Ascending aorta (tissue), 2 donors: Measurements from ENCODE around the gene PAGE2B. TPM values are rescaled to one million over a fixed set of nuclear protein-coding genes. Genes with fewer than 3 reads are reported as not detected.
"Not testable (repeated sequence)": the region's sequence is repeated elsewhere in the genome, so short reads cannot be mapped to it uniquely, and the experiment has no call there.

Experiments used
- DNase-seq, 2 donors: peaks; one replicate each; pipeline ENCODE4 v3.0.0-alpha.2; 2019; ENCODE audit warnings: low spot score in 2 of 2
- H3K27ac ChIP-seq, 2 donors: fragments of 200-600 bp; sonication (generic); one replicate each; pipeline ENCODE4 v1.5.1; 2016 to 2017; ENCODE audit warnings: mild to moderate bottlenecking in 1 of 2
- H3K27me3 ChIP-seq: fragments of 200-600 bp; sonication (generic); one replicate; pipeline ENCODE4 v1.5.1; 2017
- H3K36me3 ChIP-seq, 2 donors: fragments of 200-600 bp; sonication (generic); one replicate each; pipeline ENCODE4 v1.5.1; 2016
- H3K4me1 ChIP-seq, 2 donors: fragments of 200-600 bp; sonication (generic); one replicate each; pipeline ENCODE4 v1.5.1; 2016 to 2017; ENCODE audit warnings: mild to moderate bottlenecking in 1 of 2
- H3K4me3 ChIP-seq, 2 donors: fragments of 200-600 bp; sonication (generic); one replicate each; pipeline ENCODE4 v1.5.1; 2016 to 2017; ENCODE audit warnings: mild to moderate bottlenecking in 1 of 2
- H3K9me3 ChIP-seq, 2 donors: fragments of 200-600 bp; sonication (generic); one replicate each; pipeline ENCODE4 v1.5.1; 2016
- CTCF ChIP-seq, 3 experiments: fragments of 200-600 bp in 2 of 3; fragments of 450-650 bp in 1 of 3; sonication (generic) in 2 of 3; IDR thresholded peaks; one replicate each; pipeline ENCODE4 v1.5.1; 2016 to 2019; ENCODE audit warnings: antibody characterized with exemption in 3 of 3, mild to moderate bottlenecking in 1 of 3, moderate library complexity in 1 of 3
- intact Hi-C: fragments of 100-400 bp; cut with DNase I; formaldehyde crosslinking; loops from one replicate; pipeline ENCODE4 v1.15.1; 2023
- total RNA-seq: library from RNA; depleted of rRNA; stranded (reverse); fragments of >200 nt; gene quantifications from one replicate; pipeline ENCODE4 v1.1.0, GENCODE V29; 2016

PAGE2B gene
- total RNA-seq, 1 donor from 2014 or later, result not detected

GRCh38 chrX:55111578-55112254 is 36.9 kb downstream of the PAGE2B start:
- intact Hi-C loops, result no loop called here
- no peak for TF ChIP-seq CTCF (IDR thresholded peaks at IDR 0.05)
- Histone ChIP-seq H3K9me3 (no peaks in the 10 kb centered on the region), H3K27me3 (no peaks in the 10 kb centered on the region), H3K27ac (no peak overlapping the region), H3K4me3 (no peak overlapping the region), H3K36me3 (no peaks in the 10 kb centered on the region), H3K4me1 (no peaks in the 10 kb centered on the region)
- DNase-seq, result no peak

GRCh38 chrX:55116589-55116988 is 41.8 kb downstream of the PAGE2B start:
- H3K27ac ChIP-seq, H3K4me3 ChIP-seq, H3K4me1 ChIP-seq, H3K27me3 ChIP-seq, H3K36me3 ChIP-seq, H3K9me3 ChIP-seq, DNase-seq, intact Hi-C loops: not testable (repeated sequence)

GRCh38 chrX:55118574-55118973 is 43.7 kb downstream of the PAGE2B start:
- Histone ChIP-seq H3K4me1 (no peaks in the 10 kb centered on the region), H3K27me3 (no peaks in the 10 kb centered on the region), H3K27ac (no peak overlapping the region), H3K36me3 (no peaks in the 10 kb centered on the region), H3K4me3 (no peak overlapping the region), H3K9me3 (no peaks in the 10 kb centered on the region)
- no peak for TF ChIP-seq CTCF (IDR thresholded peaks at IDR 0.05)
- DNase-seq, result no peak
- intact Hi-C loops, result no loop called here

- no peak overlapping the region for H3K27ac ChIP-seq
- no peaks in the 10 kb centered on the region for H3K9me3 ChIP-seq
- no peaks in the 10 kb centered on the region for H3K4me1 ChIP-seq
- H3K27me3 ChIP-seq, result no peaks in the 10 kb centered on the region
- no peak overlapping the region for H3K4me3 ChIP-seq
- H3K36me3 ChIP-seq, result no peaks in the 10 kb centered on the region
- TF ChIP-seq CTCF (IDR thresholded peaks at IDR 0.05), result no peak
- no peak for DNase-seq
- intact Hi-C loops, result no loop called here
These were observed 44.4 kb downstream of the PAGE2B start for GRCh38 chrX:55119271-55119670.

GRCh38 chrX:55119712-55120111 is 44.9 kb downstream of the PAGE2B start:
- no peak for TF ChIP-seq CTCF (IDR thresholded peaks at IDR 0.05)
- intact Hi-C loops, result no loop called here
- no peaks in the 10 kb centered on the region for H3K36me3 ChIP-seq

GRCh38 chrX:55120761-55121358 is 46.0 kb downstream of the PAGE2B start:
- Histone ChIP-seq H3K27me3 (no peaks in the 10 kb centered on the region), H3K4me3 (no peak overlapping the region), H3K27ac (no peak overlapping the region), H3K4me1 (no peaks in the 10 kb centered on the region), H3K36me3 (no peaks in the 10 kb centered on the region), H3K9me3 (no peaks in the 10 kb centered on the region)
- no peak for TF ChIP-seq CTCF (IDR thresholded peaks at IDR 0.05)
- no peak for DNase-seq
- intact Hi-C loops, result no loop called here

More at GRCh38 chrX:55119712-55120111, 44.9 kb downstream of the PAGE2B start:
- no peak for DNase-seq
- H3K9me3 ChIP-seq, result no peaks in the 10 kb centered on the region
- no peak overlapping the region for H3K27ac ChIP-seq
- no peaks in the 10 kb centered on the region for H3K4me1 ChIP-seq
- H3K27me3 ChIP-seq, result no peaks in the 10 kb centered on the region
- H3K4me3 ChIP-seq, result no peak overlapping the region
